ENCODE results near the gene CA10. TPM values are rescaled to one million over a fixed set of nuclear protein-coding genes. Genes with fewer than 3 reads are reported as not detected.

CA10 gene
- polyA plus RNA-seq, 1 donor (not counting 4 experiments of a cell fraction or from before 2014, with no cell fraction given) = 2.9 TPM

GRCh38 chr17:52202520-52203080, 44.1 kb upstream of the CA10 start:
- Histone ChIP-seq H3K4me2 (ENCODE audit: control insufficient read depth, extremely low read depth, insufficient read depth, low read depth, low read length) (no peak overlapping the region), H3K9ac (ENCODE audit: control insufficient read depth, extremely low read depth, insufficient read depth, low read length) (no peak overlapping the region), H2AFZ (ENCODE audit: control insufficient read depth, low read length) (no peak overlapping the region), H3K9me3 (ENCODE audit: control insufficient read depth, low read depth, low read length) (no peaks in the 10 kb centered on the region), H3K36me3 (ENCODE audit: control insufficient read depth in 2 of 2, extremely low read depth in 1 of 2, insufficient read depth in 2 of 2, low read length in 2 of 2) (no peaks in the 10 kb centered on the region), H4K20me1 (ENCODE audit: control insufficient read depth, extremely low read depth, insufficient read depth, low read length) (no peaks in the 10 kb centered on the region), H3K4me1 (ENCODE audit: control insufficient read depth, extremely low read depth, insufficient read depth, low read length) (no peaks in the 10 kb centered on the region), H3K27me3 (ENCODE audit: control insufficient read depth, extremely low read depth, insufficient read depth, low read length) (no peaks in the 10 kb centered on the region), H3K9me1 (ENCODE audit: control insufficient read depth, extremely low read depth, insufficient read depth, low read length) (no peaks in the 10 kb centered on the region), H3K79me2 (ENCODE audit: control insufficient read depth, insufficient read depth, low read length) (no peaks in the 10 kb centered on the region), H3K4me3 (ENCODE audit: control insufficient read depth in 2 of 3, extremely low read depth in 1 of 3, insufficient read depth in 2 of 3, low read depth in 1 of 3, low read length in 3 of 3) (no peak overlapping the region), H3K27ac (ENCODE audit: control insufficient read depth, insufficient read depth, low read length) (no peak overlapping the region)
- TF ChIP-seq, protein P1, sequence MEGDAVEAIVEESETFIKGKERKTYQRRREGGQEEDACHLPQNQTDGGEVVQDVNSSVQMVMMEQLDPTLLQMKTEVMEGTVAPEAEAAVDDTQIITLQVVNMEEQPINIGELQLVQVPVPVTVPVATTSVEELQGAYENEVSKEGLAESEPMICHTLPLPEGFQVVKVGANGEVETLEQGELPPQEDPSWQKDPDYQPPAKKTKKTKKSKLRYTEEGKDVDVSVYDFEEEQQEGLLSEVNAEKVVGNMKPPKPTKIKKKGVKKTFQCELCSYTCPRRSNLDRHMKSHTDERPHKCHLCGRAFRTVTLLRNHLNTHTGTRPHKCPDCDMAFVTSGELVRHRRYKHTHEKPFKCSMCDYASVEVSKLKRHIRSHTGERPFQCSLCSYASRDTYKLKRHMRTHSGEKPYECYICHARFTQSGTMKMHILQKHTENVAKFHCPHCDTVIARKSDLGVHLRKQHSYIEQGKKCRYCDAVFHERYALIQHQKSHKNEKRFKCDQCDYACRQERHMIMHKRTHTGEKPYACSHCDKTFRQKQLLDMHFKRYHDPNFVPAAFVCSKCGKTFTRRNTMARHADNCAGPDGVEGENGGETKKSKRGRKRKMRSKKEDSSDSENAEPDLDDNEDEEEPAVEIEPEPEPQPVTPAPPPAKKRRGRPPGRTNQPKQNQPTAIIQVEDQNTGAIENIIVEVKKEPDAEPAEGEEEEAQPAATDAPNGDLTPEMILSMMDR (optimal IDR thresholded peaks at IDR 0.05 in 1 of 3, IDR thresholded peaks at IDR 0.05 in 1 of 3, conservative IDR thresholded peaks at IDR 0.05 in 1 of 3; ENCODE audit: extremely low read depth in 1 of 3, insufficient read depth in 2 of 3, low read length in 3 of 3) = no peak
- TF ChIP-seq EZH2 (IDR thresholded peaks at IDR 0.05; ENCODE audit: low read length) = no peak
- dilution Hi-C loops (cut with MboI; ENCODE audit: extremely low pct_ligation_motif_present, low sequenced_read_pairs) = no loop called here
- no peak for FAIRE-seq
- DNase-seq (ENCODE audit: low read depth, low spot score) = no peak

- H3K4me1 ChIP-seq (ENCODE audit: control insufficient read depth, extremely low read depth, insufficient read depth, low read length) = no peaks in the 10 kb centered on the region
- no peaks in the 10 kb centered on the region for H3K9me1 ChIP-seq (ENCODE audit: control insufficient read depth, extremely low read depth, insufficient read depth, low read length)
- H3K36me3 ChIP-seq (ENCODE audit: control insufficient read depth in 2 of 2, extremely low read depth in 1 of 2, insufficient read depth in 2 of 2, low read length in 2 of 2) = no peaks in the 10 kb centered on the region
- no peak for FAIRE-seq
- dilution Hi-C loops (cut with MboI; ENCODE audit: extremely low pct_ligation_motif_present, low sequenced_read_pairs) = no loop called here
- no peak overlapping the region for H3K9ac ChIP-seq (ENCODE audit: control insufficient read depth, extremely low read depth, insufficient read depth, low read length)
- DNase-seq (ENCODE audit: low read depth, low spot score) = no peak
- TF ChIP-seq, protein P1 (optimal IDR thresholded peaks at IDR 0.05 in 1 of 3, IDR thresholded peaks at IDR 0.05 in 1 of 3, conservative IDR thresholded peaks at IDR 0.05 in 1 of 3; ENCODE audit: extremely low read depth in 1 of 3, insufficient read depth in 2 of 3, low read length in 3 of 3) = no peak
- TF ChIP-seq EZH2 (IDR thresholded peaks at IDR 0.05; ENCODE audit: low read length) = no peak
- H3K27ac ChIP-seq (ENCODE audit: control insufficient read depth, insufficient read depth, low read length) = no peak overlapping the region
- no peak overlapping the region for H3K4me3 ChIP-seq (ENCODE audit: control insufficient read depth in 2 of 3, extremely low read depth in 1 of 3, insufficient read depth in 2 of 3, low read depth in 1 of 3, low read length in 3 of 3)
- no peaks in the 10 kb centered on the region for H3K27me3 ChIP-seq (ENCODE audit: control insufficient read depth, extremely low read depth, insufficient read depth, low read length)
- no peak overlapping the region for H2AFZ ChIP-seq (ENCODE audit: control insufficient read depth, low read length)
- H3K9me3 ChIP-seq (ENCODE audit: control insufficient read depth, low read depth, low read length) = no peaks in the 10 kb centered on the region
- H3K79me2 ChIP-seq (ENCODE audit: control insufficient read depth, insufficient read depth, low read length) = no peaks in the 10 kb centered on the region
- H4K20me1 ChIP-seq (ENCODE audit: control insufficient read depth, extremely low read depth, insufficient read depth, low read length) = no peaks in the 10 kb centered on the region
- no peak overlapping the region for H3K4me2 ChIP-seq (ENCODE audit: control insufficient read depth, extremely low read depth, insufficient read depth, low read depth, low read length)
Observed at GRCh38 chr17:52201767-52202519, 43.4 kb upstream of the CA10 start.

Measured in keratinocyte (primary cell).